ENCODE data around the gene MEIKIN. TPM values are rescaled to one million over a fixed set of nuclear protein-coding genes. Genes with fewer than 3 reads are reported as not detected.

MEIKIN gene
- total RNA-seq (1 to 10 TPM in 1 of 5 donors, under 1 TPM in 3, not detected in 1; 0.22 to 1.6 (median 0.73) TPM), total RNA-seq (0 to 0.17 (median 0) reads per million in 29 experiments)
- not detected for total RNA-seq (2013)

GRCh38 chr5:131945551-131946168 is at the start of gene MEIKIN:
Gene MEIKIN (minus strand): TSS chr5:131945663. CDS start chr5:131945505, 158 bp downstream.
- Histone ChIP-seq H3K36me3 (ENCODE audit: control insufficient read depth in 2 of 2, extremely low read depth in 1 of 2, insufficient read depth in 1 of 2, low read length in 1 of 2) (no peaks in the 10 kb centered on the region), H3K27me3 (replicated peaks in 1 of 2; ENCODE audit: control insufficient read depth in 2 of 2, extremely low read depth in 1 of 2, insufficient read depth in 2 of 2, low read length in 1 of 2) (no peaks in the 10 kb centered on the region), H3K4me1 (ENCODE audit: control insufficient read depth in 1 of 2, extremely low read depth in 1 of 2, insufficient read depth in 2 of 2, low read length in 2 of 2) (no peaks in the 10 kb centered on the region), H3K4me3 (ENCODE audit: control insufficient read depth in 1 of 2, extremely low read depth in 1 of 2, low read length in 1 of 2) (no peak within 1 kb of the TSS), H3K27ac (ENCODE audit: low read length) (no peak within 1 kb of the TSS), H3K9me3 (no peaks in the 10 kb centered on the region)
- ChIA-PET CTCF (no interaction called here), POLR2A (no interaction called here)
- Mint-ChIP-seq H3K27me3 (no peaks in the 10 kb centered on the region), H3K36me3 (peaks cover 34% of the 10 kb centered on the region), H3K4me1 (no peaks in the 10 kb centered on the region), H3K9me3 (peaks cover 0 to 8% (median 0%) of the 10 kb centered on the region in 3 donors), H3K4me3 (no peak within 1 kb of the TSS), H3K27ac (no peak within 1 kb of the TSS)
- WGBS (ENCODE audit: insufficient coverage), result 97% methylated on average over 19 of the region's 24 CpGs
- ATAC-seq (replicated peaks in 1 of 4) (no peak), DNase-seq (no peak)

- Histone ChIP-seq H3K36me3 (ENCODE audit: control insufficient read depth in 2 of 2, extremely low read depth in 1 of 2, insufficient read depth in 1 of 2, low read length in 1 of 2) (no peaks in the 10 kb centered on the region), H3K4me3 (ENCODE audit: control insufficient read depth in 1 of 2, extremely low read depth in 1 of 2, low read length in 1 of 2) (no peak overlapping the region), H3K9me3 (no peaks in the 10 kb centered on the region), H3K27ac (ENCODE audit: low read length) (no peak overlapping the region), H3K4me1 (ENCODE audit: control insufficient read depth in 1 of 2, extremely low read depth in 1 of 2, insufficient read depth in 2 of 2, low read length in 2 of 2) (peaks cover 7 to 30% of the 10 kb centered on the region in 2 experiments), H3K27me3 (replicated peaks in 1 of 2; ENCODE audit: control insufficient read depth in 2 of 2, extremely low read depth in 1 of 2, insufficient read depth in 2 of 2, low read length in 1 of 2) (peaks cover 0 to 3% of the 10 kb centered on the region in 2 experiments)
- Mint-ChIP-seq H3K27me3 (peaks cover 0 to 4% of the 10 kb centered on the region in 2 donors), H3K4me3 (no peak overlapping the region), H3K36me3 (no peaks in the 10 kb centered on the region), H3K27ac (no peak overlapping the region), H3K4me1 (peaks cover 24 to 37% (median 34%) of the 10 kb centered on the region in 3 donors), H3K9me3 (no peaks in the 10 kb centered on the region)
- WGBS (ENCODE audit: insufficient coverage), result 100% methylated on average over 1 of the region's 7 CpGs
- no peak for ATAC-seq (replicated peaks in 1 of 4)
- no peak for DNase-seq
- POLR2A ChIA-PET, result no interaction called here
- CTCF ChIA-PET, result no interaction called here
Measured at GRCh38 chr5:131994533-131995226, 49.2 kb upstream of the MEIKIN start.

GRCh38 chr5:131994090-131994489 is 48.6 kb upstream of the MEIKIN start:
- Histone ChIP-seq H3K27me3 (replicated peaks in 1 of 2; ENCODE audit: control insufficient read depth in 2 of 2, extremely low read depth in 1 of 2, insufficient read depth in 2 of 2, low read length in 1 of 2) (peaks cover 0 to 3% of the 10 kb centered on the region in 2 experiments), H3K27ac (ENCODE audit: low read length) (no peak overlapping the region), H3K4me3 (ENCODE audit: control insufficient read depth in 1 of 2, extremely low read depth in 1 of 2, low read length in 1 of 2) (no peak overlapping the region), H3K4me1 (ENCODE audit: control insufficient read depth in 1 of 2, extremely low read depth in 1 of 2, insufficient read depth in 2 of 2, low read length in 2 of 2) (peaks cover 2 to 24% of the 10 kb centered on the region in 2 experiments), H3K9me3 (no peaks in the 10 kb centered on the region), H3K36me3 (ENCODE audit: control insufficient read depth in 2 of 2, extremely low read depth in 1 of 2, insufficient read depth in 1 of 2, low read length in 1 of 2) (no peaks in the 10 kb centered on the region)
- Mint-ChIP-seq H3K27me3 (peaks cover 0 to 4% of the 10 kb centered on the region in 2 donors), H3K36me3 (no peaks in the 10 kb centered on the region), H3K27ac (no peak overlapping the region), H3K4me1 (peaks cover 19 to 33% (median 28%) of the 10 kb centered on the region in 3 donors), H3K4me3 (no peak overlapping the region), H3K9me3 (no peaks in the 10 kb centered on the region)
- CTCF ChIA-PET, result no interaction called here
- DNase-seq, result no peak
- POLR2A ChIA-PET, result no interaction called here
- no peak for ATAC-seq (replicated peaks in 1 of 4)
- WGBS (ENCODE audit: insufficient coverage), result 83% methylated on average over 6 of the region's 7 CpGs

- 100% methylated on average over 4 of the region's 4 CpGs for WGBS (ENCODE audit: insufficient coverage)
- no peak overlapping the region for H3K27ac ChIP-seq (ENCODE audit: low read length)
- ChIA-PET POLR2A (no interaction called here), CTCF (interaction anchor here in 1 of 2 donors (0.7 kb wide), 1 partner anchor 404 kb away, joined by 3 read pairs; no protein-coding TSS in a partner anchor)
- Mint-ChIP-seq H3K27me3 (peaks cover 0 to 4% of the 10 kb centered on the region in 2 donors), H3K4me3 (no peak overlapping the region), H3K9me3 (no peaks in the 10 kb centered on the region), H3K27ac (no peak overlapping the region), H3K36me3 (no peaks in the 10 kb centered on the region), H3K4me1 (peaks cover 15 to 28% (median 24%) of the 10 kb centered on the region in 3 donors)
- no peaks in the 10 kb centered on the region for H3K9me3 ChIP-seq
- no peak for ATAC-seq (replicated peaks in 1 of 4)
- DNase-seq, result no peak
- H3K4me3 ChIP-seq (ENCODE audit: control insufficient read depth in 1 of 2, extremely low read depth in 1 of 2, low read length in 1 of 2), result no peak overlapping the region
- peaks cover 0 to 3% of the 10 kb centered on the region in 2 experiments for H3K27me3 ChIP-seq (replicated peaks in 1 of 2; ENCODE audit: control insufficient read depth in 2 of 2, extremely low read depth in 1 of 2, insufficient read depth in 2 of 2, low read length in 1 of 2)
- H3K36me3 ChIP-seq (ENCODE audit: control insufficient read depth in 2 of 2, extremely low read depth in 1 of 2, insufficient read depth in 1 of 2, low read length in 1 of 2), result no peaks in the 10 kb centered on the region
- peaks cover 0 to 20% of the 10 kb centered on the region in 2 experiments for H3K4me1 ChIP-seq (ENCODE audit: control insufficient read depth in 1 of 2, extremely low read depth in 1 of 2, insufficient read depth in 2 of 2, low read length in 2 of 2)
Measured at GRCh38 chr5:131993676-131994075, 48.2 kb upstream of the MEIKIN start.

GRCh38 chr5:131992370-131992769 is 46.9 kb upstream of the MEIKIN start:
- 69% methylated on average over 4 of the region's 5 CpGs for WGBS (ENCODE audit: insufficient coverage)
- H3K27ac Mint-ChIP-seq, result no peak overlapping the region

GRCh38 chr5:131991593-131992324 is 46.3 kb upstream of the MEIKIN start:
- 77% methylated on average over 9 of the region's 10 CpGs for WGBS (ENCODE audit: insufficient coverage)
- Mint-ChIP-seq H3K27ac (no peak overlapping the region), H3K4me3 (no peak overlapping the region), H3K36me3 (no peaks in the 10 kb centered on the region), H3K9me3 (no peaks in the 10 kb centered on the region), H3K4me1 (peaks cover 6 to 11% (median 8%) of the 10 kb centered on the region in 3 donors), H3K27me3 (peaks cover 0 to 4% of the 10 kb centered on the region in 2 donors)
- no peaks in the 10 kb centered on the region for H3K36me3 ChIP-seq (ENCODE audit: control insufficient read depth in 2 of 2, extremely low read depth in 1 of 2, insufficient read depth in 1 of 2, low read length in 1 of 2)
- peaks cover 0 to 3% of the 10 kb centered on the region in 2 experiments for H3K27me3 ChIP-seq (replicated peaks in 1 of 2; ENCODE audit: control insufficient read depth in 2 of 2, extremely low read depth in 1 of 2, insufficient read depth in 2 of 2, low read length in 1 of 2)
- POLR2A ChIA-PET, result no interaction called here
- H3K4me1 ChIP-seq (ENCODE audit: control insufficient read depth in 1 of 2, extremely low read depth in 1 of 2, insufficient read depth in 2 of 2, low read length in 2 of 2), result peaks cover 0 to 4% of the 10 kb centered on the region in 2 experiments
- ATAC-seq (replicated peaks in 1 of 4) (no peak), DNase-seq (no peak)
- no peak overlapping the region for H3K4me3 ChIP-seq (ENCODE audit: control insufficient read depth in 1 of 2, extremely low read depth in 1 of 2, low read length in 1 of 2)
- CTCF ChIA-PET, result interaction anchor here in 1 of 2 donors (0.6 kb wide), 1 partner anchor 806 kb away, joined by 5 read pairs; no protein-coding TSS in a partner anchor
- no peak overlapping the region for H3K27ac ChIP-seq (ENCODE audit: low read length)
- no peaks in the 10 kb centered on the region for H3K9me3 ChIP-seq

More at GRCh38 chr5:131992370-131992769, 46.9 kb upstream of the MEIKIN start:
- Histone ChIP-seq H3K4me1 (ENCODE audit: control insufficient read depth in 1 of 2, extremely low read depth in 1 of 2, insufficient read depth in 2 of 2, low read length in 2 of 2) (peaks cover 0 to 10% of the 10 kb centered on the region in 2 experiments), H3K36me3 (ENCODE audit: control insufficient read depth in 2 of 2, extremely low read depth in 1 of 2, insufficient read depth in 1 of 2, low read length in 1 of 2) (no peaks in the 10 kb centered on the region), H3K9me3 (no peaks in the 10 kb centered on the region), H3K27me3 (replicated peaks in 1 of 2; ENCODE audit: control insufficient read depth in 2 of 2, extremely low read depth in 1 of 2, insufficient read depth in 2 of 2, low read length in 1 of 2) (peaks cover 0 to 3% of the 10 kb centered on the region in 2 experiments), H3K27ac (ENCODE audit: low read length) (no peak overlapping the region), H3K4me3 (ENCODE audit: control insufficient read depth in 1 of 2, extremely low read depth in 1 of 2, low read length in 1 of 2) (no peak overlapping the region)
- POLR2A ChIA-PET, result interaction anchor here (0.5 kb wide), 2 partner anchors 25 to 225 kb away, joined by 3 to 9 read pairs; no protein-coding TSS in a partner anchor
- CTCF ChIA-PET, result no interaction called here
- peaks cover 0 to 4% of the 10 kb centered on the region in 2 donors for H3K27me3 Mint-ChIP-seq
- ATAC-seq (replicated peaks in 1 of 4), result no peak
- DNase-seq, result no peak
- peaks cover 11 to 18% (median 14%) of the 10 kb centered on the region in 3 donors for H3K4me1 Mint-ChIP-seq
- H3K4me3 Mint-ChIP-seq, result no peak overlapping the region
- H3K36me3 Mint-ChIP-seq, result no peaks in the 10 kb centered on the region
- no peaks in the 10 kb centered on the region for H3K9me3 Mint-ChIP-seq
